Fibroblast of peridontal ligament (primary cell): ENCODE data around the gene DMD.
A peak's percentile ranks its signal among the peaks of the same experiment; 100 is the strongest.

Experiments used
- DNase-seq: peaks from one replicate; pipeline ENCODE4 v3.0.0-alpha.2; 2010; ENCODE audit errors: extremely low read depth

Gene DMD

DNA sequence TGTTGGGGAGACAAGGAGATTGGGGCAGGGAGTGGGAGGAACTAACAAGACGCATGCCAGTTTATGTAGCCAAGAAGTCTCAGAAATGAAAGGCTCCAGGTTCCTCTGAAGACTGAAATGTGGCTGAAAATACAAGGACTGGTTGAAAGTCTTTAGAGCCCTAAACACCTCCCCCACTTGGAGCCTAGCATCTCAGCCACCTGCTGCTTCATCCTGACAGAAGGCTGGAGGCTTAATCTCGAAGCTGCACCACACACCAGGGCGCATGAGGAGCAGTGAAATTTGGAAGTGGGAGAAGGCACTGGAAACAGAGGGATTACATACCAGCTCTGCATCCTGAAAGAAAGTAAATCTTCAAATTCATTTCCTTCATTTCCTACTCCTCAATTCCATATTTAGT lies 1978.8 kb downstream of the DMD start:
- DNase-seq, result no peak

DNA sequence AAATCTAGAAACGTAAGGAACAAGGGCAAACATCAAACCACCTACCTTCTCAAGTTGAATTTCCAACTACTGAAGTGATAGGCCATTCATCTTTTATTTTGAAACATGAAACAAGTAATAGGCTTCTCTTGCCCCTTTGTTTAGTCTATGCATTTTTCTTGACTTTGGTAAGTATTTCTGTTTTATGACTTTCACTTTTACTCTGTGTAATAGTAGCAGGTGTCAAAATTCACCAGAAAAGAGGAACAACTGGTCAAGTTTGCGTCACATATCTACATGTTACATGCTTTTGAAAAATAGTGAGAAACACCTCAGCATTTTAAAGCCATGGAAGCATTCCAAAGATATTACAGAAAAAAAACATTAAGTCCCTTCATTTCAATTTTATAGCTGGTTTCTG lies 1982.4 kb downstream of the DMD start:
- DNase-seq, result peak; percentile 18

DNA sequence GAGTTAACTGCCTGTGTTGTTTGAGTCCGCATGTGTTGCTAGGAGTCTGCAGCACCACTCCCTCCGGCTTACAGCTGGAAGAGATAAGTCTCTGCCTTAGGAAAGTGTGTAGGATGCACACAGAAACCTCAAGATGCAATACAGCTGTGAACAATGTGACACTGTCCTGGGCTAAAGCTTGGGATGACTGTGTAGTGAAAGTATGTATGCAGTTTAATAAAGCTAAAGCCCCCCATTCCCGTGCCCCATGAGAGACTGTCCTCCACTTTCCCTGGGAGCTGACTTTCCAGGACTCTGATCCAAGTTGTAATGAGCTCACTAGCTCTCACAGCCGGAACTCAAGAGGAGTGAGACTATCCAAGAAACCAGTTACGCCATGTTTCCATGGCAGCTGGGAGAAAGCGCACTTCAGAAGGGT lies 1982.9 kb downstream of the DMD start:
- peak; percentile 43 for DNase-seq

DNA sequence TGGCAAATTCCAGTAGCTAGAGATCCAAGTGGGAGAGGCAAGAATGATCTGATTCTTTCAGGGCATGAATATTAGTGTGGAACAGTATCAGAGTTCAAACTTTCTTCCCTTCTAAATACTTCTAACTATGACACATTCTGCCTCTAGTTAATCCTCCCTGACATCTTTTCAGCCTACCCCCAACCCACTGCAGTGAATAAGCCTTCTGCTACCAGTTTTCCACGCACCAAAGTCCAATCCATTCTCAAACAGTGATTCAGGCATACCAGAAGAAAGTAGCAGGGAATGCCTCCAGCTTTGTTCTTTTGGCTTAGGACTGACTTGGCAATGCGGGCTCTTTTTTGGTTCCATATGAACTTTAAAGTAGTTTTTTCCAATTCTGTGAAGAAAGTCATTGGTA lies 1984.1 kb downstream of the DMD start:
- peak; percentile 36 for DNase-seq

- DNase-seq, result no peak
Measured at GRCh38 chrX:31225819-31226218, 1985.5 kb downstream of the DMD start.

DNA sequence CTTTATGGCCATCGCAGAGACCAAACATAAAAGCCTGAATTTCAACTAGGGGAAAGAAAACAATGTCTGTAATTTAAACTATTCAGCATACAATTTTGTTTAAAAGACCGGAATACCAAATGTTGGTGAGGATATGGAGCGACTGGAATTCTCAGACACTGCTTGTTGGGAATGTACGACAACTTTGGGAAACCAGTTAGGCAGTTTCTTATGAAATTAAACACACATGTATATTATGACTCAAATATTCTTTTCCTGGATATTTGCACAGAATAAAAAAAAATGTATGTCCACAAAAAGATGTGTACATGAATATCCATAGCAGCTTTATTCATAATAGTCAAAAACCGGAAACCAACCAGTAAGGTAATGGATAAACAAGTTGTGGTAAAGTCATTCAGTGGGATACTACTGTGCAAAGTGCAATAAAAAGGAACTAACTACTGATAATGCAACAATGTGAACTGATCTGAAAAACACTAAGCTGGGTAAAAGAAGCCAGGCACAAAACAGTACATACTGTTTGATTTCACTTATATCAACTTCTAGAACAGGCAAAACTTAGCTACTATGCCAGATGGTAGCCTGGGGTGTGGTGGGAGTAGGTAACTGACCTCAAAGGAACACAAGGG lies 1986.9 kb downstream of the DMD start:
- DNase-seq, result peak; percentile 16

- DNase-seq, result peak; percentile 35
Measured at GRCh38 chrX:31223817-31224216, 1987.5 kb downstream of the DMD start.

DNA sequence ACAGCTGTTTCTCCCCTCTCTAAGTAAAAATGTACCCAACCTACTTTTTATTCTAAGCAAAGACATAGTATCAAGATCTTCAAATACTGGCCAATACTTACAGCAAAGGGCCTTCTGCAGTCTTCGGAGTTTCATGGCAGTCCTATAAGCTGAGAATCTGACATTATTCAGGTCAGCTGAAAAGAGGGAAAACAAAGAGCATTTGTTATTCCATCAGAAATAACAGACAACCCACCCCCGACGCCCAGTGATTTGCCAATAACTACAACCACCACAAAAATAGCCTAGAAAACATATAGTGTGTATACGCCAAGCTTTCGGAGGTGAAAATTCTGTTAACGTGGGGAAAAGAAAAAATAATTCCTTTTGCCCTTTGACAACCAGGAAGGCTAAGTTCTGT lies 1988.4 kb downstream of the DMD start:
- no peak for DNase-seq

DNA sequence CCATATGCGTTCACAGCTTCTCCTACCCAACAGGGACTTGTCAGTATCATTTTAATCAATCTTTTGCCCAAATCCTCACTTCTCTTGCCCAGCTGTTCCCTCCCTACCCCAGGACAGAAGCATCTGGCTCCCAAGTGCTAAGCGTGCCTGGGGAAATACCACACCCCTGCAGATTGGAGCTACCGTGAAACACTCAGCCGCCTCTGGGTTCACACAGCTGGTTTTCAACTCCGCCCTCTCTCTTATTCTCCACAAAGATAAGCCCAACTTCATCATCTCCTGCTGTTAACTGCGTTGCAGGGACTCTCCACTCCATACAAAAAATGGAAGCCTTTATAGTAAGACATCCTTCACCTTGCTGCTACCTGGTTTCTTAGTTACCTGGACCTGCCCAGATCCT lies 1992.2 kb downstream of the DMD start:
- DNase-seq, result no peak

DNA sequence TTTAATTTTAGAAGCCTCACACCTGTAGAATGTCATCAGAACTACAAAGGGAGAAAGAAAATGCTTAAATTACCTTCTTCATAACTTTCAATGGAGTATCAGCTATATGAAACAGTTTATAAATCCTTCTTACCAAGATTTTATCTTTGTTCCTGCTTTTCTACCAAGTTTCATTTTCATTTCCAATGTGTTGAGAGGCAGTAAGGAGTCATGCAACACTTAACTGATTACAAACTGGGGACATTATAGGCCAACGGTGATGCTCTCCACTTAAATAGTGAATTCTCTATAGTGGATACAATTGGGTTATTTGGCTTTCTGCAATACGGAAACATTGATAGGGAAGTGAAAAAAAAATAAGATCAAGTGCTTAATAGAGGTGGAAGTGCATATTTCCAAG lies 1994.3 kb downstream of the DMD start:
- no peak for DNase-seq

DNA sequence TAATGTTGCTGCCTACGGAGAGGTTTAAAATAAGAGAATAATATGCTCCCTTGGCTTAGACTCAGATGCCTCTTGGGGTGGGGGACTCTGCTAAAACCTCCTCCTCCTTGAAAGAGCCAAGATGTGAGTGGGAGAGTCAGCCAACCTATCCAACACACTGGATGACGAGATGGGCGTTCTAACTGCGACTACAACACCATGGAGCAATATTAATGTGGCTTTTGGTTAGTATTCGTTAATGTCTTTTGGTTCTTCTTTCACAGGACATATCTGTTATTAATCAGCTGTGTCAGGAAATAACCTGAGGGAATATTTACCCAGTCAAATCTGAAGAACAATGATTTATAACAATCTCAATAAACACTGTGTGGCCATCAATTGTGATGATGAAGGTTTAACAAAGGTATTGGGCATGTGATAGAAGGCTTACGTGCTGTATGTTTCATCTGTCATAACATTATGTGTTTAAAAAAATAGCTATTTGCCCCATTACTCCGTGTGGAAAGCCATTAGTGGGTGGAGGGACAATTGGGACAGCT lies 1996.0 kb downstream of the DMD start:
- no peak for DNase-seq

- DNase-seq, result peak; percentile 31
Measured at GRCh38 chrX:31213941-31214340, 1997.4 kb downstream of the DMD start.

GRCh38 chrX:31212856-31213748 lies 1998.2 kb downstream of the DMD start:
- DNase-seq, result no peak

DNA sequence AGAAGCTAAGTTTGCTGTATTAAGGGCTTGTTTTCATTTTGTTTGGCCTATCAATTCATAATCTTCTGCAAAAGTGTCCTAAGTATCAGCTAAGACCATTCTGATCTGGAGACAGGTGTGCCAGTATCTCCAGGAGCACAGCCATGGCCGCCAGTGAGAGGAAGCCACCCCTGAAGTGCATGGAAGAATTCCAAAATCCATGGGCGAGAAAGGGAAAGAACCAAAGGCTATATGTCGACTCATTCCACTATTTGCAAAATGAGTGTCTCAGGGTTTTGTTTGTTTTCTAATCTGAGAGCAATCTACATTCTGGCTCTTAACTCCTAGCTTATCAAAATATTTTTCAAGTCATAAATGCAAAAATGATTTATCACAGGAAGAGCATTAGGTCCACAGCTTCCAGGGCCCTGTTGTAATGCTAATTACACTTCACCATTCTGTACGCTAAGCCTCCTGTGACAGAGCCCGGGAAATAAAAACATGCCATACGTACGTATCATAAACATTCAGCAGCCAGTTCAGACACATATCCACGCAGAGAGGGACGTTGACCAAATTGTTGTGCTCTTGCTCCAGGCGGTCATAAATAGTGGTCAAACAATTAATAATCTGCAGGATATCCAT lies 2002.2 kb downstream of the DMD start:
- no peak for DNase-seq

- DNase-seq, result no peak
Measured at GRCh38 chrX:31201503-31201902, 2009.8 kb downstream of the DMD start.

GRCh38 chrX:31200430-31200829 lies 2010.9 kb downstream of the DMD start:
- no peak for DNase-seq

DNA sequence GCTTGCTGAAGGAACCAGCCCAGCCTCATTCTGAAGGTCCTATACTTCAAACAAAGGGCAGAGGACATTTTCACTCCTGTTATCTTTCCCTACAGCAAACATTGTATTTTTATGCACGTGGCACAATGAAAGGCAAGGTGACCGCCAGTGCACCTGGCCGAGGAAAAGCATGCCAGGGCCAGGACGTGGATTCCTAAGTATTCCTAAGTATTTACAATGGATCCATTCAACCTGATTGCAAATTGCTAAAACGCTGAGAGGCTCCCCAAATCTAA lies 2011.6 kb downstream of the DMD start:
- no peak for DNase-seq

- no peak for DNase-seq
Measured at GRCh38 chrX:31199056-31199839, 2012.1 kb downstream of the DMD start.

GRCh38 chrX:31190221-31190975 lies 2021.0 kb downstream of the DMD start:
- peak; percentile 16 for DNase-seq

GRCh38 chrX:31186693-31187338 lies 2024.5 kb downstream of the DMD start:
- no peak for DNase-seq

DNA sequence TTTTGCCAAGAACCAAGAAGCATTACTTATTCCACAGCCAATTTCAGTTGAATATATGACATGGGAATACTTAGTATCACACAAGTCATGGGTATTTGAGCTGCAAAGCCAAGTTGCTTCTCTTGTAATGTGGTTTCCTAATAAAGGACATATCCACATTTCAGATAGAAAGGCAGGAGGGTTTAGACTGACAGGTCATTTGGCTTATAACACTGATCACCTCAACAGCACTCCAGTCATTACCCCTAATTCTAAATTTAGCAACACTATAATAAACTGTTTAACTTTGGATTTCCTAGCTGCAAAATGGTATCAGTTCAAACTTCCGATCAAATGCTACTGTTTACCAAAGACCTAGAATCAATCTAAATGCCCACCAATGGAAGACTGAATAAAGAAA lies 2025.5 kb downstream of the DMD start:
- DNase-seq, result no peak
